ENCODE data around the gene C1orf167. TPM values are rescaled to one million over a fixed set of nuclear protein-coding genes. Genes with fewer than 3 reads are reported as not detected.
A peak's percentile ranks its signal among the peaks of the same experiment; 100 is the strongest.

C1orf167 gene
- total RNA-seq, 1 experiment from 2014 or later, result 0.39 TPM

- no peak for DNase-seq
These were observed 73.6 kb downstream of the C1orf167 start for GRCh38 chr1:11835441-11836225.

More at GRCh38 chr1:11835441-11836225, 73.6 kb downstream of the C1orf167 start:
- Histone ChIP-seq H2BK5ac (ENCODE audit: insufficient read length, low read length) (no peak overlapping the region), H3K79me1 (ENCODE audit: insufficient read depth, low read depth, low read length, poor library complexity, severe bottlenecking) (no peaks in the 10 kb centered on the region), H3K79me2 (ENCODE audit: insufficient read depth, low read length) (no peaks in the 10 kb centered on the region), H4K91ac (ENCODE audit: insufficient read length, low read depth, low read length) (no peak overlapping the region), H3K27ac (ENCODE audit: insufficient read length, low read depth, low read length) (no peak overlapping the region), H3K23me2 (ENCODE audit: insufficient read length, low read depth, low read length, poor library complexity, severe bottlenecking) (no peaks in the 10 kb centered on the region), H3K4me2 (ENCODE audit: insufficient read depth, insufficient read length, low read length) (no peak overlapping the region), H3K14ac (ENCODE audit: insufficient read depth, low read length) (no peak overlapping the region), H4K5ac (ENCODE audit: insufficient read length, low read depth, low read length) (no peak overlapping the region), H3K4me1 (ENCODE audit: insufficient read depth, low read length) (no peaks in the 10 kb centered on the region), H3T11ph (ENCODE audit: low read length) (no peak overlapping the region), H2BK20ac (ENCODE audit: low read depth, low read length, poor library complexity, severe bottlenecking) (no peak overlapping the region), H3K23ac (ENCODE audit: insufficient read length, low read depth, low read length) (no peak overlapping the region), H3K56ac (ENCODE audit: insufficient read length, low read depth, low read length) (no peak overlapping the region), H3K18ac (ENCODE audit: insufficient read length, low read depth, low read length) (no peak overlapping the region), H2AK5ac (ENCODE audit: insufficient read length, low read length) (no peak overlapping the region), H2BK12ac (ENCODE audit: insufficient read length, low read depth, low read length) (no peak overlapping the region), H2BK15ac (ENCODE audit: low read depth, low read length) (no peak overlapping the region), H3K4ac (ENCODE audit: low read depth, low read length) (no peak overlapping the region), H2AFZ (ENCODE audit: low read length) (no peak overlapping the region), H3K27me3 (ENCODE audit: insufficient read depth, low read length) (no peaks in the 10 kb centered on the region), H4K20me1 (ENCODE audit: control insufficient read depth, insufficient read depth, insufficient read length) (no peaks in the 10 kb centered on the region), H3K9ac (ENCODE audit: extremely low read depth, insufficient read length, low read length) (no peak overlapping the region), H2BK120ac (ENCODE audit: low read depth, low read length, poor library complexity, severe bottlenecking) (no peak overlapping the region), H3K9me3 (ENCODE audit: control insufficient read depth, low read depth, low read length) (no peaks in the 10 kb centered on the region), H4K8ac (replicated peaks; ENCODE audit: insufficient read length, low read depth, low read length) (no peak overlapping the region)
- H3K27me3 Mint-ChIP-seq (ENCODE audit: low read depth), result no peaks in the 10 kb centered on the region
- TF ChIP-seq CTCF (conservative IDR thresholded peaks at IDR 0.05), result no peak
- no peaks in the 10 kb centered on the region for H3K4me1 Mint-ChIP-seq
- peak overlapping the region in 1 of 3 experiments; percentile 17; a peak in 1 of 7 replicates for H3K27ac Mint-ChIP-seq
- H3K4me3 Mint-ChIP-seq, result no peak overlapping the region
- H3K36me3 Mint-ChIP-seq (ENCODE audit: insufficient read depth in 1 of 3, low read depth in 3 of 3), result peaks cover 32 to 93% (median 68%) of the 10 kb centered on the region in 3 experiments; a peak in 6 of 7 replicates
- no CpG with 5 or more reads among the region's 28 CpGs for WGBS (ENCODE audit: extremely low coverage, insufficient read length, low lambda C conversion rate)
- no peaks in the 10 kb centered on the region for H3K9me3 Mint-ChIP-seq
